Measurements from ENCODE around the gene RAD51B.
"Not testable (repeated sequence)": the region's sequence is repeated elsewhere in the genome, so short reads cannot be mapped to it uniquely, and the experiment has no call there.

RAD51B gene

GRCh38 chr14:68757618-68758081 is 938.1 kb downstream of the RAD51B start:
- no peak for DNase-seq

- no peak for DNase-seq
These were observed 938.7 kb downstream of the RAD51B start for GRCh38 chr14:68758301-68758700.

- no peak for DNase-seq
These were observed 939.5 kb downstream of the RAD51B start for GRCh38 chr14:68759017-68759560.

- no peak for DNase-seq
These were observed 940.4 kb downstream of the RAD51B start for GRCh38 chr14:68759937-68760336.

GRCh38 chr14:68760761-68761160 is 941.2 kb downstream of the RAD51B start:
- no peak for DNase-seq

GRCh38 chr14:68761391-68761790 is 941.8 kb downstream of the RAD51B start:
- no peak for DNase-seq

GRCh38 chr14:68762953-68763764 is 943.6 kb downstream of the RAD51B start:
- peak; percentile 58 for DNase-seq

- not testable (repeated sequence) for DNase-seq
These were observed 944.3 kb downstream of the RAD51B start for GRCh38 chr14:68763843-68764242.

- DNase-seq = no peak
These were observed 947.0 kb downstream of the RAD51B start for GRCh38 chr14:68766299-68767247.

- DNase-seq = no peak
These were observed 947.7 kb downstream of the RAD51B start for GRCh38 chr14:68767248-68767645.

GRCh38 chr14:68768316-68768715 is 948.7 kb downstream of the RAD51B start:
- DNase-seq = no peak

GRCh38 chr14:68770051-68770450 is 950.5 kb downstream of the RAD51B start:
- no peak for DNase-seq

GRCh38 chr14:68770553-68771286 is 951.1 kb downstream of the RAD51B start:
- DNase-seq = no peak

- DNase-seq = no peak
These were observed 952.1 kb downstream of the RAD51B start for GRCh38 chr14:68771631-68772030.

- no peak for DNase-seq
These were observed 953.3 kb downstream of the RAD51B start for GRCh38 chr14:68772761-68773381.

- DNase-seq = peak; percentile 90
These were observed 955.4 kb downstream of the RAD51B start for GRCh38 chr14:68774771-68775613.

GRCh38 chr14:68775614-68776126 is 956.1 kb downstream of the RAD51B start:
- DNase-seq = no peak

GRCh38 chr14:68777644-68778043 is 958.1 kb downstream of the RAD51B start:
- DNase-seq = peak; percentile 55
